Karpas-422 (cell line): Measurements from ENCODE around the gene HLA-DOB. TPM values are rescaled to one million over a fixed set of nuclear protein-coding genes. Genes with fewer than 3 reads are reported as not detected.
A peak's percentile ranks its signal among the peaks of the same experiment; 100 is the strongest.

Source experiments
- DNase-seq: peaks from one replicate; pipeline ENCODE4 v3.0.0-alpha.2; 2015
- H2AFZ ChIP-seq: fragments of 200-600 bp; sonication (generic); 2 replicates; pipeline ENCODE4 v1.6.1; 2014; ENCODE audit warnings: antibody characterized with exemption, low read length, mixed read lengths
- H3K27ac ChIP-seq: fragments of 200-600 bp; sonication (generic); 2 replicates; pipeline ENCODE4 v1.5.1; 2014; ENCODE audit warnings: mild to moderate bottlenecking, low read length, moderate library complexity
- H3K27me3 ChIP-seq: fragments of 200-600 bp; sonication (generic); 2 replicates; pipeline ENCODE4 v1.6.1; 2014; ENCODE audit warnings: low read length, mixed read lengths
- H3K36me3 ChIP-seq: fragments of 200-600 bp; sonication (generic); 2 replicates; pipeline ENCODE4 v1.6.1; 2014; ENCODE audit warnings: low read length, mixed read lengths; ENCODE audit not compliant: insufficient read depth
- H3K4me1 ChIP-seq: fragments of 200-600 bp; sonication (generic); 2 replicates; pipeline ENCODE4 v1.6.1; 2014; ENCODE audit warnings: mild to moderate bottlenecking, low read length, mixed read lengths
- H3K4me2 ChIP-seq: fragments of 200-600 bp; sonication (generic); 2 replicates; pipeline ENCODE4 v1.6.1; 2014; ENCODE audit warnings: low read length, low read depth, mild to moderate bottlenecking; ENCODE audit not compliant: poor library complexity, severe bottlenecking
- H3K4me3 ChIP-seq: fragments of 200-600 bp; sonication (generic); 2 replicates; pipeline ENCODE4 v1.5.1; 2014; ENCODE audit warnings: mild to moderate bottlenecking, antibody characterized with exemption, low read length, mixed read lengths
- H3K79me2 ChIP-seq: fragments of 200-600 bp; sonication (generic); 2 replicates; pipeline ENCODE4 v1.6.1; 2014; ENCODE audit warnings: mild to moderate bottlenecking, low read length, mixed read lengths
- H3K9ac ChIP-seq: fragments of 200-600 bp; sonication (generic); 2 replicates; pipeline ENCODE4 v1.6.0; 2014; ENCODE audit warnings: low read length
- H3K9me2 ChIP-seq: fragments of 200-600 bp; sonication (generic), shearing (Covaris generic); replicated peaks from 2 replicates; pipeline ENCODE4 v1.6.0; 2014; ENCODE audit warnings: mild to moderate bottlenecking, low read length, moderate library complexity; ENCODE audit not compliant: insufficient read depth
- H3K9me3 ChIP-seq: fragments of 300-700, 200-600 bp; sonication (generic); 2 replicates; pipeline ENCODE4 v1.6.1; 2014; ENCODE audit warnings: low read length, mixed read lengths
- H4K20me1 ChIP-seq: fragments of 200-600 bp; sonication (generic); 2 replicates; pipeline ENCODE4 v1.6.1; 2014; ENCODE audit warnings: mild to moderate bottlenecking, antibody characterized with exemption, low read length, low read depth; ENCODE audit not compliant: insufficient read depth
- total RNA-seq: library from RNA; depleted of rRNA; stranded (reverse); fragments of >200 nt; shearing (Covaris generic); gene quantifications from 2 replicates; pipeline ENCODE4 v1.2.3, GENCODE V29; 2014; ENCODE audit warnings: low replicate concordance

Gene HLA-DOB
- total RNA-seq, 1 experiment from 2014 or later, result 91.6 TPM

- no peak overlapping the region for H2AFZ ChIP-seq
- no peaks in the 10 kb centered on the region for H4K20me1 ChIP-seq
- peak overlapping the region; percentile 96; the same call in 1 of the 2 replicates for H3K27ac ChIP-seq
- H3K4me1 ChIP-seq, result peaks cover 71% of the 10 kb centered on the region
- H3K36me3 ChIP-seq, result peaks cover 58% of the 10 kb centered on the region
- H3K79me2 ChIP-seq, result peaks cover 73% of the 10 kb centered on the region
- H3K4me2 ChIP-seq, result peak overlapping the region; percentile 97
- no peak for DNase-seq
- H3K27me3 ChIP-seq, result no peaks in the 10 kb centered on the region
- H3K9me3 ChIP-seq, result no peaks in the 10 kb centered on the region
- H3K9ac ChIP-seq, result no peak overlapping the region
- no peak overlapping the region for H3K4me3 ChIP-seq
- no peaks in the 10 kb centered on the region for H3K9me2 ChIP-seq
Observed at GRCh38 chr6:32847004-32847403, 30.2 kb upstream of the HLA-DOB start.

DNA sequence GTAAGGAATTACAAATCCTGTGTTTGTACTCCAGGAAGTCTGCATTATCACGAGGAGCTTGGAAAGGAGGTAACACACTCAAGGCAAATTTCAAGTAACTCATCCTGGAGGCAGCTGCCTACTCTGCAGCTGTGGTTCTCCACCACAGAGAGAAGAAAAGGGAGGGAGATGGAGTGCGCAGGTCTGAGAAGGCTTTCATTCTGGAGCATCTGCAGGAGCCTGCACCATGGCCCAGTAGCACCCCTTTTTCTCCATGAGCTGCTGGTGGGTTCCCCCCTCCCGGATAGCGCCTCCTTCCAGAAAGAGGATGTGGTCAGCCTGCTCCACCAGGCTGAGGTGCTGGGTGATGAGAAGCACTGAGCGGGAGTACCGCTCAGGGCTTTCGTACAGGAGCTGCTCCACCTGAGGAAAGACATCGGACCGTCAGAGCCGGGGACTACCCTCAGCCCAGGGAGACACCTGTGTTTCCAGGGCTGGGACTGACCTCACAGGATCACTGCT, 28.6 kb upstream of the HLA-DOB start:
- no peaks in the 10 kb centered on the region for H3K27me3 ChIP-seq
- H3K36me3 ChIP-seq, result peaks cover 52% of the 10 kb centered on the region
- peak overlapping the region; percentile 75 for H3K4me3 ChIP-seq
- peak overlapping the region; percentile 96 for H3K27ac ChIP-seq
- H2AFZ ChIP-seq, result no peak overlapping the region
- H3K9ac ChIP-seq, result peak overlapping the region; percentile 92
- H3K9me3 ChIP-seq, result no peaks in the 10 kb centered on the region
- peaks cover 60% of the 10 kb centered on the region for H3K79me2 ChIP-seq
- no peaks in the 10 kb centered on the region for H3K9me2 ChIP-seq
- H3K4me1 ChIP-seq, result peaks cover 75% of the 10 kb centered on the region
- H4K20me1 ChIP-seq, result no peaks in the 10 kb centered on the region
- peak overlapping the region; percentile 97 for H3K4me2 ChIP-seq
- DNase-seq, result peak; percentile 83

DNA sequence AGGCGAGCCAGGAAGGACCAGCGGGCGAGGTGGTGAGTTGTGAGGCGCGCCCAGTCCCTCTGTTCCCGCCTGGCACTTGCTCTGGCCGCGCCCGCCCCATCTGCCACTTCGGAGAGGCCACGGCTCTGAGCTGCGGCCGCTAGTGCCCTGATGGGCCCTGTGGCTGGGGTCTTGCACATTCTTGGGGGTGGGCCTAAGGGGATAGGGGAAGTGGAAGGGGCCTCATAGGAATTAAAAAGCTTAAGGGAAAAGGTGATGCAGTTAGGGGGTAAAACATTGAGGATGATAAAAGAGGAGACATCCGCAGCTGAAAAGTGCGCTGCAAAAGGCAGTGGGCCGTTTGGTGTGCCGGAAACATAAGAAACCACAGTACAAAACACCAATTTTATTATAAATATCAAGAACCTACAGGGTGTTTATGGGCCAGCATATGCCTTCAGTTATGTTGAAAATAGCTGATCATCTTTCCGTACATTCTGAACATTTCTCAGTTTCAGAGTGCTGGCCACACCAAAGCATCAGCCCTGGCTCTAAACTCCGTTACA, 28.1 kb upstream of the HLA-DOB start:
- peaks cover 55% of the 10 kb centered on the region for H3K79me2 ChIP-seq
- H3K27ac ChIP-seq, result peak overlapping the region; percentile 96
- H3K4me1 ChIP-seq, result peaks cover 77% of the 10 kb centered on the region
- peaks cover 47% of the 10 kb centered on the region for H3K36me3 ChIP-seq
- no peaks in the 10 kb centered on the region for H3K27me3 ChIP-seq
- DNase-seq, result no peak
- no peaks in the 10 kb centered on the region for H3K9me2 ChIP-seq
- peak overlapping the region; percentile 92 for H3K9ac ChIP-seq
- no peaks in the 10 kb centered on the region for H4K20me1 ChIP-seq
- H3K9me3 ChIP-seq, result no peaks in the 10 kb centered on the region
- H3K4me2 ChIP-seq, result peak overlapping the region; percentile 97
- H3K4me3 ChIP-seq, result peak overlapping the region; percentile 75
- no peak overlapping the region for H2AFZ ChIP-seq

DNA sequence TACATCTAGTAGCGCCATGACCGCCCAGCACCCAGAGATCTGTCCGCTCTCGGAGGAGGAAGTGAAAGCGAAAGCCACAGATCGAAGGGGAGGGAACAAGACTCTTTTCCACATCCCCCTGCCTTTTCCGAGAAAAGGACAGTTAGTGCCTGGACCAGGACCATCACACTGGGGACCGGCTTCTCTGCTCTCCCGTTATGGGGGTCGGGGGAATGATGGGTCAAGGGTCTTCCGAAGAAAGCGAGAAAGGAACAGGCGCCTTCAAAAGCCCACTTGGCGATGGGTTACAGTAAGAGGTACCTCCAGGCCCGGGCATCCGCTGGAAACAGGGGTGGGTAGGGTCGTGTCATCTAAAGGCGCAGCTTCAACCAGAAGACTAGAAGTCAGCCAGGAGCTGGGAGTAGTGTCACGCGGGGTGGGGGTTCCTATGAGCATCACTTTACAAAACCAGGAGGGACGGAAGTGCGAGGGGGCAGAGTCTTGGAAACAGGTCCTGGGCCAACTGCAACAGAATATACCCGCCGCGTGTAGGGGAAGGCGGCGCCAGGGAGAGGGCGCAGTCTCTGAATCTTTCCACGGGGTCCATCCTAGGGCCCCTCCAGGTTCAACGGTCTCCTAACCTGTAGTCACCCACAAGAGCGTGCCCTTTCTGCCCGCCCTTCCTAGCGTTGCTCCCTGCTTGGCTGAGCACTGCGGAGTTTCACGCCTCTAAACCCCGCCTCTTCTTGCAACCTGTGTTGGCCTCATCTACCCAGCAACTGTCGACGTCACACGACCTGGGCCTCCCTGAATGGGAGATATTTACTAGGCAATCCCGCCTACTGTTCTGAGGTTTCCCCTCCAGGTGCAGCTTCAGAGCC, 27.4 kb upstream of the HLA-DOB start, which contains the start of gene PSMB8:
Gene PSMB8, minus strand, starts transcription at position 69 of the 860 bp plus-strand sequence. Its CDS starts 51 bp downstream, at position 18.
- no peaks in the 10 kb centered on the region for H3K27me3 ChIP-seq
- peak within 1 kb of the TSS; percentile 97 for H3K4me2 ChIP-seq
- peak within 1 kb of the TSS; percentile 96 for H3K27ac ChIP-seq
- H3K4me3 ChIP-seq, result peak within 1 kb of the TSS; percentile 75
- DNase-seq, result peak; percentile 99
- H2AFZ ChIP-seq, result no peak within 1 kb of the TSS
- H3K79me2 ChIP-seq, result peaks cover 52% of the 10 kb centered on the region
- H3K9ac ChIP-seq, result peak within 1 kb of the TSS; percentile 92
- peaks cover 77% of the 10 kb centered on the region for H3K4me1 ChIP-seq
- no peaks in the 10 kb centered on the region for H3K9me3 ChIP-seq
- no peaks in the 10 kb centered on the region for H3K9me2 ChIP-seq
- peaks cover 45% of the 10 kb centered on the region for H3K36me3 ChIP-seq
- no peaks in the 10 kb centered on the region for H4K20me1 ChIP-seq

GRCh38 chr6:32843331-32843978, 26.7 kb upstream of the HLA-DOB start:
- Histone ChIP-seq H3K4me3 (peak overlapping the region; percentile 75), H3K36me3 (peaks cover 43% of the 10 kb centered on the region), H3K79me2 (peaks cover 46% of the 10 kb centered on the region), H3K9me3 (no peaks in the 10 kb centered on the region), H3K9me2 (no peaks in the 10 kb centered on the region), H2AFZ (no peak overlapping the region), H3K4me2 (peak overlapping the region; percentile 97), H3K27ac (peak overlapping the region; percentile 96), H3K27me3 (no peaks in the 10 kb centered on the region), H3K4me1 (peaks cover 72% of the 10 kb centered on the region), H4K20me1 (no peaks in the 10 kb centered on the region), H3K9ac (peak overlapping the region; percentile 92)
- DNase-seq, result peak; percentile 86

DNA sequence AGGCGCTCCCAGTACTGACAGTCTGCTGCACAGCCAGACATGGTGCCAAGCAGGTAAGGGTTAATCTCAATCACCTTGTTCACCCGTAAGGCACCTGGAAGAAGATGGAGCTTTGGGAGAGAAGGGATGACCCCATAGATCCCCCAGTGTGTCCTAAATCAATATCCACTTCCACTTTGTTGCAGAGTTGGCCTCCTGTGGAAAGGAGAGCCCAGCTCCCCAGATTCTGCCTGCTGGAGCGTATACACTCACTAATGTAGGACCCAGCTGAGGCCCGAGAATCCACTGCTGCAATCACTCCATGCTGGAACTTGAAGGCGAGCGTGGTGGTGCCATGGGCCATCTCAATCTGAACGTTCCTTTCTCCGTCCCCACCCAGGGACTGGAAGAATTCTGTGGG, 25.9 kb upstream of the HLA-DOB start:
- Histone ChIP-seq H3K9me2 (no peaks in the 10 kb centered on the region), H3K27me3 (no peaks in the 10 kb centered on the region), H3K4me1 (peaks cover 66% of the 10 kb centered on the region), H3K36me3 (peaks cover 36% of the 10 kb centered on the region), H3K9ac (peak overlapping the region; percentile 92), H2AFZ (no peak overlapping the region), H3K4me3 (peak overlapping the region; percentile 75), H3K4me2 (peak overlapping the region; percentile 97), H3K27ac (peak overlapping the region; percentile 96), H3K9me3 (no peaks in the 10 kb centered on the region), H4K20me1 (no peaks in the 10 kb centered on the region), H3K79me2 (peaks cover 48% of the 10 kb centered on the region)
- DNase-seq, result no peak

GRCh38 chr6:32842021-32842650, 25.3 kb upstream of the HLA-DOB start:
- Histone ChIP-seq H4K20me1 (no peaks in the 10 kb centered on the region), H3K4me1 (peaks cover 66% of the 10 kb centered on the region), H3K36me3 (peaks cover 30% of the 10 kb centered on the region), H3K9me2 (no peaks in the 10 kb centered on the region), H3K27me3 (no peaks in the 10 kb centered on the region), H3K9me3 (no peaks in the 10 kb centered on the region), H3K27ac (peak overlapping the region; percentile 96), H3K4me2 (peak overlapping the region; percentile 97), H3K4me3 (peak overlapping the region; percentile 75), H3K79me2 (peaks cover 52% of the 10 kb centered on the region), H2AFZ (no peak overlapping the region), H3K9ac (peak overlapping the region; percentile 92)
- no peak for DNase-seq
